Measurements from ENCODE around the gene RND2.

DNA sequence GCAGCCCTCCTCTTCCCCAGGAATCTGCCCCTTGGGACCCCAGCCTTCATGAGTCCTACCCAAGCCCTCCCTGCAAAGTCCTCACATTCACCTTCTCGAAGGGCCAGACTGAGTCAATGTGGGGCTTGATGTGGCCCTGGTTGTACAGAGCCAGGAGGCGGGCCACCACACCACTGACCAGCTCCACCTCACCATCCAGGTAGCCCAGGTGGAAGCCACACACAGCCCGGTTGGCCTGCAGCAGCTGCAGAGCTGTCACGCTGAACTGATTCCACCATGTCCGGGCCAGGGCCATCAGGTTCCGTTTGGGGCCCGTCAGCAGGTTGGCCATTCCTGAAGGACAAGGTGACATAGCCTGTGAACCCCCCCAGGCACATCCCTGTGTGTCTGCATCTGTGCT is 8.8 kb upstream of the RND2 start:
- no peak for TF ChIP-seq POLR2AphosphoS5 (IDR thresholded peaks at IDR 0.05; ENCODE audit: low read depth, low read length)
- TF ChIP-seq, protein P1, sequence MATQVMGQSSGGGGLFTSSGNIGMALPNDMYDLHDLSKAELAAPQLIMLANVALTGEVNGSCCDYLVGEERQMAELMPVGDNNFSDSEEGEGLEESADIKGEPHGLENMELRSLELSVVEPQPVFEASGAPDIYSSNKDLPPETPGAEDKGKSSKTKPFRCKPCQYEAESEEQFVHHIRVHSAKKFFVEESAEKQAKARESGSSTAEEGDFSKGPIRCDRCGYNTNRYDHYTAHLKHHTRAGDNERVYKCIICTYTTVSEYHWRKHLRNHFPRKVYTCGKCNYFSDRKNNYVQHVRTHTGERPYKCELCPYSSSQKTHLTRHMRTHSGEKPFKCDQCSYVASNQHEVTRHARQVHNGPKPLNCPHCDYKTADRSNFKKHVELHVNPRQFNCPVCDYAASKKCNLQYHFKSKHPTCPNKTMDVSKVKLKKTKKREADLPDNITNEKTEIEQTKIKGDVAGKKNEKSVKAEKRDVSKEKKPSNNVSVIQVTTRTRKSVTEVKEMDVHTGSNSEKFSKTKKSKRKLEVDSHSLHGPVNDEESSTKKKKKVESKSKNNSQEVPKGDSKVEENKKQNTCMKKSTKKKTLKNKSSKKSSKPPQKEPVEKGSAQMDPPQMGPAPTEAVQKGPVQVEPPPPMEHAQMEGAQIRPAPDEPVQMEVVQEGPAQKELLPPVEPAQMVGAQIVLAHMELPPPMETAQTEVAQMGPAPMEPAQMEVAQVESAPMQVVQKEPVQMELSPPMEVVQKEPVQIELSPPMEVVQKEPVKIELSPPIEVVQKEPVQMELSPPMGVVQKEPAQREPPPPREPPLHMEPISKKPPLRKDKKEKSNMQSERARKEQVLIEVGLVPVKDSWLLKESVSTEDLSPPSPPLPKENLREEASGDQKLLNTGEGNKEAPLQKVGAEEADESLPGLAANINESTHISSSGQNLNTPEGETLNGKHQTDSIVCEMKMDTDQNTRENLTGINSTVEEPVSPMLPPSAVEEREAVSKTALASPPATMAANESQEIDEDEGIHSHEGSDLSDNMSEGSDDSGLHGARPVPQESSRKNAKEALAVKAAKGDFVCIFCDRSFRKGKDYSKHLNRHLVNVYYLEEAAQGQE (IDR thresholded peaks at IDR 0.05; ENCODE audit: insufficient read depth in 1 of 2, low read depth in 2 of 2, low read length in 2 of 2) = no peak
- TF ChIP-seq SIN3A (IDR thresholded peaks at IDR 0.05; ENCODE audit: borderline replicate concordance, insufficient read depth, low read length) = no peak
- TF ChIP-seq TAF1 (IDR thresholded peaks at IDR 0.05; ENCODE audit: borderline replicate concordance, insufficient read depth, low read length) = no peak
